Measurements from ENCODE around the gene LRMDA.

The LRMDA gene

DNA sequence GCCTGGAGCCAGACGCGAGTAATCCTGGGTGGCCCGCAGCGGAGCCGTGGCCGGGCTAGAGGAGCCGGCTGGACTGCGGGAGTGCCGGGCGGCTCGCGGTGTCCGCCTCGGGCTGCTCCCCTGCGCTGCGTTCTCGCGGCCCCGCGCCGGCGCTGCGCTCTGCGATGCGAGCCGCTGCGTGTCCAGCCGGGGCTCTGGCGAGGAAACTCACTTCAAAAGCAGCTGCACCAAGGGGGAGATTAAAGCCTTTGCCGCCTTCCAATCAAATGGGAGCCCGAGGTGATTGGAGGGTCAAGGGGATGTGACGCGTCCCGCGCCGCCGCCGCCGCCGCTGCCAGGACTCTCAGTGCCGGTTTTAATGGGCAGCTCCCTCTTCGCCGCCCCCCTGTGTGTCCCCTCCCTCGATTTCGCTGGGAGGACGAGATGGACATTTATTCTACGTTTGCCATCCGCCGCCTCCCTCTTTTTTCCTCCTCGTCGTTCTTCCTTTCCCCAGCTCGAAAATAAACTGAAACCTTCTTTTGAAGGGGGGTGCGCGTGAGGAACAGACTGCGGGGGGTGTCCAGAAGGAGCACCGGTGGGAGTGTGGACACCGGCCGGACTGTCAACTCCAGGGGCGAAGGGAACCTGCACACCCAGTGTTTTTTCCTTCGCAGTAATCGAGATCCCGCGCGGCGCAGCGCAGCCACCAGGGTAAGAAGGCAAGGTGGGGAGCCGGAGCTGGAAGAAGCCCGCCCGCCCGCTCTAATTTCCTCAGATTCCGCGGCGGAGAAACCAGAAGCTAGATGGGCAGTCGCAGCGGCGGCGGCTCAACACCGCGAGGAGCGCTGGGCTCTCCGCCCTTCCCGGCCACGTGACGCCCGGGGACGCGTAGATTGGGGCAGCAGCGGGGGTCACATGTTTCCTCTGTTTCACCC is 29.6 kb upstream of the LRMDA start, which contains the start of gene ZNF503:
TSS of gene ZNF503 (minus strand) at position 196 of the 917 bp plus-strand sequence. CDS start 345 bp downstream, outside the sequence.
- peak in 1 of 2 donors; percentile 47 for DNase-seq (ENCODE audit: low read depth in 2 of 2)

GRCh38 chr10:75402486-75403143 is 28.8 kb upstream of the LRMDA start:
- DNase-seq (ENCODE audit: low read depth in 2 of 2), result no peak

DNA sequence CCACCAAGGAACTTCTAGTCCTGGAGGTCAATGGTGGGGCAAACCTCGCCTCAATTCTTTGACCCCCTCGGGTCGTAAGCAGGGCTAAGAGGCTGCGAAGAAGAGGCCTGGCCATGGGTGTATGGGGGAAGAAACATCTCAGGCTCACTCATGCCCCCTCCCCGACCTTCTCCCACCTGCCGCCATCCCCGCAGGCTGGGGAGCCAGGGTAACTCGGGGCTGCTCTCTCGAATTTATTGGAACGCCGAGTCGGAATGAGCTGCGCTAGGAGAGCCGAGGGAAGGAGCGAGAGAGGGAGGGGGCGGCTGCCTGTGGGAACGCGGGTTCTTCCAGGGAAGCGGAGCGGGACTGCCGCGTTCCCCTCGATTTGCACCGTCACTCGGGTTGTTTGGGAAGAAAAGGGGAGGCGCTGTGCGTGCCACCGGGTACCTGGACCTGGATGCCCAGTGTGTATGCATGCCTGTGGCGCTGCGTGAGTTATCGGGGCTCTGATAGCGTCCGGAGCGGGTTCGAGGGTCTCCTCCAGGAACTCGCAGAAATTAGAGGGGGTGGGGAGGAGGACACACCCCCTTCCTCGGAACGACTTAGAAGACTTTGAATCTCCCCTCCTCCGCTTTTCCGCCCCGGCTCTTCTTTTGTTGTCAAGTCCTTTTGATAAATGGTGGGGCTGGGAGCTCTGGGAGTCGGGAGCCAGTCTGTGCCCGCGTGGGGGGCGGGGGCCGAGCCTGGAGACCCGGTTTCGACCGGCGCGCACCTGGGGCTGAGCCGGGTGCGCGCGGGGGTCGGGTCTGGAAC is 28.1 kb upstream of the LRMDA start:
- DNase-seq (ENCODE audit: low read depth in 2 of 2), result no peak

DNA sequence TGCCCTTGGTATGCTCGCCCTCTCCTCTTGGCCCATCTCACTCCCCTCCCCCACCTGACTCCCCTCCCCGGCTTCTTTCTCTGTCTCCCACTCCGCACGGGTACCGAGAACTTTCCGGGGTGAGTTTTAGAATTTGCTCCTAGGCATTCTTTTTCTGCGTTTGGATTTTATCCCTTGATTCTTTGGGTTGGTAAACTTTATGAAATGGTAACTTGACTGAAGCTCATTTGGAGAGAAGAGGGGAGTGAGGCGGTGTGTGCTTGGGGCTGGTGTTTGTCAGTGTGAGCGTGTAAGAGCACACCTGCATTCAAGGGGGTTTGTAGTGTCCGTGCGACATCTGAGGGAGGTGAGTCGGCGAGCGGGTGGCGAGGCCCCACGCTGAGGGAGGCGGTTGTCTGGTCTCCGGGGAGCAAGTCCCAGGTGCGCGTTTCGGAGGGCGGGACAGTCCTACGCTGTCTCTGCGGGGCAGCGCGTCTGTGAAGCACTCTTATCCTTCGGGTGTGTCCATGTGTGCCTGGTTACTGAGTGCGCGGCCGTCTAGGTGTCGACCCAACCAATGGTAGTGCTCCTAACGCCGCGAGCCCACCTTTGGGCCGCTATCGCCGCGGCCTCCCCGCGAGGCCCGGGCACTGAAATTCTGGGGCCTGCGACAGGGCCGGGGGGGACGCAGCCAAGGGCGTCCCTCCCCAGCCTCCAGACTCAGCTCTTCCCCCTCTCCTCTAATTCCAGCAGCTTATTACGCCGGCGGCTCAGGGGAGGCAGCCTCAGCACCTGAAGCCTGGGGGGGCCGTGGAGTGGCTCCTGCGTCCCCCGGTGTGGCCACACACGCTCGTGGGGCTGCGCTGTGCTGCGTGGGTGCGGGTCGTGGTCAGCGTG is 27.2 kb upstream of the LRMDA start:
- DNase-seq (ENCODE audit: low read depth in 2 of 2), result no peak

DNA sequence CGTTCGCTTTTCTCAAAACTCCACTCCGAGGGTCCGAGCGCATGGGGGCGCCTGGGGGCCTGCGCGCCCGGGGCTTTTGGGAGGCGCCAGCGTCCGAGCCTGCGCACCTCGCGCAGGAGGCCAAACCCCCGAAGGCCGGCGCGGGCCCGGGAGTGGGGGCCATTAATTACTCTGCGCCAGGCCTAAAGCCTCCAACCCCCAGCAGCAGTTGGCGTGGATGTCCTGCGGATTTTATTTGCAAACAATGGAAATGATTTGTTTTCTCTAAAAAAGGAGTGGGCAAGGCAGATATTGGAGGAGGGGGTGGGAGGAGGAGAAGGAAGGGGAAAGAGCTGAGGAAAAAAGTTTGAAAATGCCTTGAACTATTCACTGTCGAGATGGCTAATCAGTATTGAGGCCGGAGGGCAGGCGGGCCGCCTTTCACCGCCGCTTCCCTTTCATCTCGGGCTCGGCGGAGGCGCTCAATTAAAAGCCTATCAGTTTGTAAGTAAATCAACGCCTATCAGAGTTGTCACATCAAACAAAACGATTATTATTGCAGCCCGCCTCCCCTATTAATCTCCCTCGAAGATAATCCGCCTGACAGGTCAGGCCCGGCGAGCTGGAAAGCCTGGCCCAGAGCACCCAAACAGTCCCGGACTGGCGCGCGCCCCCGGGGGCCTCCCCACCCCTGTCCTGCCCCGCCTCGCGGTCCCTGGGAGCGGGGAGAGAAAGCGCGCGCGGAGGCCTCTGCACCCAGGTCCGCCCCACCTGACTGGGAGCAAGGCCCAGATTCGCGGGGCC is 26.4 kb upstream of the LRMDA start:
- DNase-seq (ENCODE audit: low read depth in 2 of 2), result no peak

DNA sequence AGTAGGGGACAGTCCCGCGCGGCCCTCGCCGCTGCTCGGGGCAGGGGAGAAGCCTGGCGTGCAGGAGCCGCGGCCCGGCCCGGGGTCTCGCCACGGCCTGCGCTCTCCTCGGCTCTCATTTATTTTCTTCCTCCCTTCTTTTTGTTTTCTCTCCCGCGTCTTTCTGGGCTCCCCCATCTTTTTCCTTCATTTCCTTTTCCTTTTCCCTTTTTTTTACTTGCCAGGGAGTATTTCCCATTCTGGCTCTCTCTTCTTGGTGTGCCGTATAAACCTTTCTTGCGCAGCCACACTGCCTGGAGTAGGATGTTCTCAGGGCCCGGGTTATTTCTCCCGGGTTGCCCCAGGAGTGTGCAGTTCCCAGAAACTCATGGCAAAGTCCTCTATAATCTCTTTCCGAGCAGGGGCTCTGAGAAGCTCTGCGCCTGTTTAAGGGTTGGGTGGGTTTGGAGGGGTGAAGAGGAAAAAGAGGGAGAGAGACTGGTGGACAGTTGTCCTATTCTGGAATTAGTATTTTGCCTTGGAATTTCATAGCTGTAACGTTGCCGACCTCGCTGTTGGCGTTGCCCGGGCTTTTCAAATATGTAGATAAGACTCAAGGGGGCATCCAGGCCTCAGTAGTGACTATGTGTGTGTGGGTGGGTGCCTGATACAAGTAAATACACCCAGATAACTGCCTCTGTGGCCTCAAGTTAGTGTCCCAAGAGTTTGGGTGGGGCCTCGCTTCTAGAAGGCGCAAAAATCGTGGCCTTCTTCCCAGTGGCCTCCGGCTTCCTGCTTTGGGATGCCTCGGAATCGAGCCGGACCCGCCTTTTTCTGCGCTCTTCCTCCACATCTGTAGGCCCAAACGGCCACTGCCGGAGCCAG is 25.6 kb upstream of the LRMDA start:
- no peak for DNase-seq (ENCODE audit: low read depth in 2 of 2)

- no peak for DNase-seq (ENCODE audit: low read depth in 2 of 2)
Observed at GRCh38 chr10:75406462-75407223, 24.8 kb upstream of the LRMDA start.

- no peak for DNase-seq (ENCODE audit: low read depth in 2 of 2)
Observed at GRCh38 chr10:75407224-75407712, 24.2 kb upstream of the LRMDA start.

DNA sequence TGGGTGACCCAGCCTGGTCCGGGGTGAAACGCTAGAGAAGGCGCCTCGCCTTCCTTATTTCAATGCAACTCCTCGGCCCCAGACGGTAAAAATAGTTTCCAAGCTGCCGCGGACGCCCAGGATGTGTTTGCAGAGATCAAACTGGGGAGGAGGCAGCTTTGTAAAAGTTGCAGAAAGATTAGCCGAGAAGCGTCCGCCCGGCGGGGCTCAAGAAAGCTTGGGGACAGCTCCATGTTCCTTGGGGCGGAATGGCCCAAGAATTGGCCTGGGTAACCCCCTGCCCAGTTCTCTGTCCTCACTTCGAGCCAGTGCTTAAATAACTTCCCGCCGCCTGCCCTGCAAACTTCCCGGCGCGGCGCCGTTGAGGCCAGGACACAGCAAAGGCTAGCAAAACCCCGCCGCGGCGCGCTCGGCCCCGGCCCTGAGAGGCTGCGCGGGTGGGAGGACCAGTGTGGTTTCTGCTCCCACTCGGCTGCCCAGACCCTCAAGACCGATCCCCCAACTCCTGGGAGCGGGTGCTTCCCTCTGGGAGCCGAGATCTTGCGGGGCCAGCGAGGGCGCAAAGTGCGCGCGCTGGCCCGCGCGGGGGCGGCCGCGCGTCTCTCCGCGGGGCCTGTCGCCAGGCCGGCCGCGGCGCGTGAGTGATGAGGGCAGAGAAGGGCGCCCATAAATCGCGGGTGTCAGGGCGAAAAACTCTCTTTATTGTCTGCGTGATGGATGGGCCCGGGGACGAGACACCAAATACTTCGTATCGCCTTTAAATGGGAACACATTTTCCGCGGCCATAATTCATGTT is 23.5 kb upstream of the LRMDA start:
- DNase-seq (ENCODE audit: low read depth in 2 of 2), result no peak

DNA sequence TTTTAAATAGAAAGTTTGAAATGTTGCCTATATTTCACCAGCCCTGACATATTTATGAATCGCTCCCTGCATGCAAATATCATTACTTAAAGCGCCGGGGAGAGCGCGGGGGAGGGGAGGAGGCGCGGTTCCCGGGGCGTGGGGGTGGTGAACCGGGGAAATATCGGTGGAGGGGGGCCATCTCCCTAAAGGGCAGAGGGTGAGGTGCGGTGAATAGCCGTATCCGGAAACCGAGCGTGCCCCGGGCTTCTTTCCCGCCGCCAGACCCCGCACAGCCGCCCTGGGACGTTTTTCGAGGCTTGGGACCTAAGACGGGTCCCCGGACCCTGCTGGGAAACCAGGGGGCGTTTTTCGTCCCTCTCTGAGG is 22.9 kb upstream of the LRMDA start:
- no peak for DNase-seq (ENCODE audit: low read depth in 2 of 2)

GRCh38 chr10:75408911-75409885 is 22.2 kb upstream of the LRMDA start:
- peak in 1 of 2 donors; percentile 26 for DNase-seq (ENCODE audit: low read depth in 2 of 2)

GRCh38 chr10:75410132-75411005 is 21.1 kb upstream of the LRMDA start:
- no peak for DNase-seq (ENCODE audit: low read depth in 2 of 2)

GRCh38 chr10:75414527-75414926 is 16.9 kb upstream of the LRMDA start:
- DNase-seq (ENCODE audit: low read depth in 2 of 2), result no peak

GRCh38 chr10:75417522-75417927 is 13.9 kb upstream of the LRMDA start:
- DNase-seq (ENCODE audit: low read depth in 2 of 2), result no peak

DNA sequence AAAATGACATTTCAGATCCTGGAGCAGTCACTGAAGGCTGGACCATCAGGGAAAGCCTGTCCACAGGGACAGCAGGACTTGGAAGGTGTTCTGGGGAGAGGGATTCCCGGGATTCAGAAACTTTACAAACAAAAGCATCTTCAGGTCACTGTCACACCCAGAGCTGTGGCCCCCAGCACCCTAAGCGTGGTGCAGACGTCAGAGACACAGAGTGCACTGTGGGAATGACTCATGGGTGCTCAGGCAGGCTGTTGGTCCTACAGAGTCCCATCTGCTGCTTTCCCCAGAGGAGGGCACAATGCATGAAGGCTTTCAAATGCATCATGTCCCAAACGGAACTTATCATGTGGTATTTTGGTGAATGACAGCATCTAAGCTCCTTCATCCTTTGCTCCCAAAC is 13.1 kb upstream of the LRMDA start:
- no peak for DNase-seq (ENCODE audit: low read depth in 2 of 2)

All from stimulated activated CD4-positive, alpha-beta T cell treated with anti-CD3 and anti-CD28 coated beads, Interleukin-4, amount 100 ng/mL, for 48 hours (primary cell).